ENCODE results near the gene SUGCT. TPM values are rescaled to one million over a fixed set of nuclear protein-coding genes. Genes with fewer than 3 reads are reported as not detected.

The SUGCT gene
- total and polyA plus RNA-seq, 10 donors, result 1.4 to 13.6 (median 2.5) TPM

GRCh38 chr7:40891232-40891631 lies 756.4 kb downstream of the SUGCT start:
- Histone ChIP-seq H3K27me3 (replicated peaks in 1 of 7) (no peaks in the 10 kb centered on the region), H3K4me1 (no peaks in the 10 kb centered on the region), H3K4me3 (no peak overlapping the region), H3K27ac (no peak overlapping the region), H3K9me3 (peaks cover 2 to 53% (median 38%) of the 10 kb centered on the region in 8 donors), H3K36me3 (no peaks in the 10 kb centered on the region)
- DNase-seq, result no peak
- WGBS, 5 donors, result 87 to 99% (median 93%) methylated on average over 2 of the region's 2 CpGs
- TF ChIP-seq POLR2A (IDR thresholded peaks at IDR 0.05), result no peak
- TF ChIP-seq, protein P1, sequence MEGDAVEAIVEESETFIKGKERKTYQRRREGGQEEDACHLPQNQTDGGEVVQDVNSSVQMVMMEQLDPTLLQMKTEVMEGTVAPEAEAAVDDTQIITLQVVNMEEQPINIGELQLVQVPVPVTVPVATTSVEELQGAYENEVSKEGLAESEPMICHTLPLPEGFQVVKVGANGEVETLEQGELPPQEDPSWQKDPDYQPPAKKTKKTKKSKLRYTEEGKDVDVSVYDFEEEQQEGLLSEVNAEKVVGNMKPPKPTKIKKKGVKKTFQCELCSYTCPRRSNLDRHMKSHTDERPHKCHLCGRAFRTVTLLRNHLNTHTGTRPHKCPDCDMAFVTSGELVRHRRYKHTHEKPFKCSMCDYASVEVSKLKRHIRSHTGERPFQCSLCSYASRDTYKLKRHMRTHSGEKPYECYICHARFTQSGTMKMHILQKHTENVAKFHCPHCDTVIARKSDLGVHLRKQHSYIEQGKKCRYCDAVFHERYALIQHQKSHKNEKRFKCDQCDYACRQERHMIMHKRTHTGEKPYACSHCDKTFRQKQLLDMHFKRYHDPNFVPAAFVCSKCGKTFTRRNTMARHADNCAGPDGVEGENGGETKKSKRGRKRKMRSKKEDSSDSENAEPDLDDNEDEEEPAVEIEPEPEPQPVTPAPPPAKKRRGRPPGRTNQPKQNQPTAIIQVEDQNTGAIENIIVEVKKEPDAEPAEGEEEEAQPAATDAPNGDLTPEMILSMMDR (IDR thresholded peaks at IDR 0.05 in 8 of 11, conservative IDR thresholded peaks at IDR 0.05 in 3 of 11), result no peak
- intact Hi-C loops (cut with DNase I; ENCODE audit: low total_unique reads), result no loop called here

- H3K27me3 ChIP-seq (replicated peaks in 1 of 7), result no peaks in the 10 kb centered on the region
- H3K4me1 ChIP-seq, result no peaks in the 10 kb centered on the region
- no peak for DNase-seq
- no peaks in the 10 kb centered on the region for H3K36me3 ChIP-seq
- no peak overlapping the region for H3K4me3 ChIP-seq
- intact Hi-C loops (cut with DNase I; ENCODE audit: low total_unique reads), result no loop called here
- whole genome bisulfite sequencing, 5 donors, result 92 to 95% (median 93%) methylated on average over 15 of the region's 15 CpGs
- peaks cover 0 to 55% (median 25%) of the 10 kb centered on the region in 8 donors for H3K9me3 ChIP-seq
- TF ChIP-seq, protein P1 (IDR thresholded peaks at IDR 0.05 in 8 of 11, conservative IDR thresholded peaks at IDR 0.05 in 3 of 11), result no peak
- TF ChIP-seq POLR2AphosphoS5 (IDR thresholded peaks at IDR 0.05) (no peak), POLR2A (IDR thresholded peaks at IDR 0.05) (no peak)
- H3K27ac ChIP-seq, result no peak overlapping the region
Observed at GRCh38 chr7:40899151-40899550, 764.3 kb downstream of the SUGCT start.

DNA sequence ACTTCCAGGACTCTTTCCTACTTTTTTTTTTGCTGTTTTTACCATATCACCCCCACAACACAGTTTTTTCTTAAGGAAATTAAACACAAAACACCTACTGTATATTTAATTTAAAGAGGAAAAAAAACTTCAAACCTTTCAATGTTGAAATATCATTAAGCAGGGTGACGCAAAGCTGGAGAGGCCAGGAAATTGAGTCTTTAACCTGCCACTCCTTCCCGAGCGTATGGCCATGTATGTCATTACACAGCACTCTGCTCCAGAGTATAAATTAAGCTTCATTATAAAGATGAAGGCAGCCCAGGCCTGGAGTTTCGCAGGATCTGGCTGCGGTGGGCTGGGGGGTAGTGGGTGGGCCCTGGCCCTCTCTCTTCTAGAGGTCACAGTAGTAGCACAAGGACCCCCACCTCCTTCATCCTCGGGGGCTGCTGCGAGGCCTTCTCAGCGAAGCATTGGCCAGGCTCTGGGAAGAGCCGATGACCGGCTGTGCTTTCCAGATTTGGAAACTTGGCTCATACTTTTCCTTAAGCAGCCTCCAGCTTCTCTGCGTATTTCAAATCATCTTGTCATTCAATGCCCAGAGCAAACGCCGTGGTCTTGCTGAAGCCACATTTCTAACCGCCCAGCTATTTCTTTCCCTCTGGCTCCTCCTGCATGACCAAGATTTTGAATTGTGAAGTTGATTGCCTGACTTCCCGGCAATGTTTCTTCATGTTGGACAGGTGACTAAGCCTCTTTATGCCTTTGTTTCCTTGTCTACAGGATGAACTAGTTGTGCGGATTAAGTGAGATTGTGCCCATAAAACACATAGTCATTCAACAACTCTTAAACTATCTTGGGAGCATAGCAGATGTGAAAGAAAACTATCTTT lies 765.1 kb downstream of the SUGCT start:
- Histone ChIP-seq H3K4me3 (no peak overlapping the region), H3K9me3 (peaks cover 0 to 47% (median 25%) of the 10 kb centered on the region in 8 donors), H3K27me3 (replicated peaks in 1 of 7) (no peaks in the 10 kb centered on the region), H3K27ac (no peak overlapping the region), H3K4me1 (no peaks in the 10 kb centered on the region), H3K36me3 (no peaks in the 10 kb centered on the region)
- DNase-seq, result no peak
- intact Hi-C loops (cut with DNase I; ENCODE audit: low total_unique reads), result no loop called here
- WGBS, 5 donors, result 88 to 93% (median 90%) methylated on average over 16 of the region's 16 CpGs
- TF ChIP-seq POLR2A (IDR thresholded peaks at IDR 0.05) (no peak), POLR2AphosphoS5 (IDR thresholded peaks at IDR 0.05) (no peak)
- TF ChIP-seq, protein P1 (IDR thresholded peaks at IDR 0.05 in 8 of 11, conservative IDR thresholded peaks at IDR 0.05 in 3 of 11), result no peak

DNA sequence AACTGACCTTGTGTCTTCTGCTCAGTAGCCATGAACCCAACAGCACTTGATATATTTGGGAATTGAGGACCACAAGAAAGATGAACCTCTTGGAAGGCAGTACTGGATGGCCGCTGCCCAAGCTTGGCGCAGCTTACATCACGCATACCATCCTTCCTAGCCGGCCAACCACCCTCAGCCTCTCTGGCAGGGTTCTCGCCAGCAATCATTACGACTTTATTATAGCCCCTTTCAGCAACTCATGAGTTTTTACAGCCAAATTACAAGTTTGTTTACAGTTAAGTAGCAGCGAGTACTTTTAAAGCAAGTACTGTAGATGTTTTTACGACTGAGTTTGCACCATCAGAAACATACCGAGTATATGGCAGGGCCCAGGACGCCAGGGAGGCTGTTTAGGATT lies 769.1 kb downstream of the SUGCT start:
- no peak overlapping the region for H3K4me3 ChIP-seq
- H3K36me3 ChIP-seq, result no peaks in the 10 kb centered on the region
- intact Hi-C loops (cut with DNase I; ENCODE audit: low total_unique reads), result no loop called here
- no peaks in the 10 kb centered on the region for H3K27me3 ChIP-seq (replicated peaks in 1 of 7)
- TF ChIP-seq POLR2A (IDR thresholded peaks at IDR 0.05), result no peak
- TF ChIP-seq, protein P1 (IDR thresholded peaks at IDR 0.05 in 8 of 11, conservative IDR thresholded peaks at IDR 0.05 in 3 of 11), result no peak
- TF ChIP-seq POLR2AphosphoS5 (IDR thresholded peaks at IDR 0.05), result no peak
- no peak for DNase-seq
- H3K27ac ChIP-seq, result no peak overlapping the region
- H3K9me3 ChIP-seq, result peaks cover 0 to 9% (median 1%) of the 10 kb centered on the region in 8 donors
- 87 to 94% (median 91%) methylated on average over 10 of the region's 10 CpGs for WGBS, 5 donors
- no peaks in the 10 kb centered on the region for H3K4me1 ChIP-seq
